ENCODE results near the gene IGFBP3. TPM values are rescaled to one million over a fixed set of nuclear protein-coding genes. Genes with fewer than 3 reads are reported as not detected.

Gene IGFBP3
- total and polyA plus RNA-seq, 2 experiments from 2014 or later = 11.2 to 11.3 TPM

DNA sequence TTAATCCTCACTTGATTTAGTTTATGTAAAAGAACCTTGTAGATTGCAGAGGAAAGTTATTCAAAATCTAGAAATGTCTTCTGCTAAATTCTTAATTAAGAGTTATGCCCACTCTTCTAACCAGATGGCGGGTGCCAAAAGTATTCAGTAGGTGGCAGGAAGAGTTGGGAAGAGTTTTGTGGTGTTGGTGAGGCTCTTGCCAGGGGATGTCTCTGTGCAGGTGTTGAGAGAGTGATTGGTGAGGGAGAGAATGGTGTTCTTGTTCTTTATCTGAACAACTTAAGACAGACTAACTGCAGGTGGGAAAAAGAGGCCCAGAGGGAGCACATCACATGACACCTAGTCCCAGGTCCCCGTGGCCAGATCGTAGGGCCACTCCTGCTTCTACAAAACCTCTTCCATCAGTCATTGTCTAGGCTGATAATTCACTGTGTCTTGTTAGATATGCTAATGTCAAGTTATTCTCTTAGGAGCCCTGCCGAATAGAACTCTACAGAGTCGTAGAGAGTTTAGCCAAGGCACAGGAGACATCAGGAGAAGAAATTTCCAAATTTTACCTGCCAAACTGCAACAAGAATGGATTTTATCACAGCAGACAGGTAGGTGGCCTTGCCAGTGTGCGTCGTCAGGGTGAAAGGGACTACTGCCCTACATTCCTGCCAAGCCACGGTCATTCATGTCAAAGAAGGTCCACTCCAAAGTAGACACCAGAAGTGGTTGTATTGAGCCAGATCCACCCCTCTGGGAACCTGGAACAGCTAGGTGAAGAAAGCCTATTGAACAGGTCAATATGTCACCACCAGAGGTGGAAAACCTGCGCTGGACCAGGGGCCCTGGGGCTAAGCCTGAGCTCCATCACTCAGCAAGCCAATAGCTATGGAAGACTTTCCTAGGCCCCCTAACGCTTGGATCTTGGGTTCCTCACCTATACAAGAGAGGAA lies 29.3 kb downstream of the IGFBP3 start:
- no peak for DNase-seq (ENCODE audit: low spot score)
- Histone ChIP-seq H3K9me2 (ENCODE audit: insufficient read depth) (0 out of 2 replicates have a peak, but pooled peaks cover 3% of the 10 kb centered on the region), H3K36me3 (ENCODE audit: insufficient read depth) (no peaks in the 10 kb centered on the region), H3K4me2 (no peak overlapping the region), H3K27ac (ENCODE audit: low read depth) (no peak overlapping the region), H3F3A (replicated peaks; ENCODE audit: low read depth) (no peaks in the 10 kb centered on the region), H3K27me3 (ENCODE audit: insufficient read depth) (peaks cover 42% of the 10 kb centered on the region), H2AFZ (no peak overlapping the region), H3K4me3 (no peak overlapping the region), H3K4me1 (ENCODE audit: insufficient read depth) (peaks cover 17% of the 10 kb centered on the region), H4K20me1 (replicated peaks; ENCODE audit: insufficient read depth) (no peaks in the 10 kb centered on the region; the same call in 1 of the 2 replicates), H3K79me2 (replicated peaks; ENCODE audit: insufficient read depth) (no peaks in the 10 kb centered on the region)
- Mint-ChIP-seq H3K27me3 (ENCODE audit: insufficient read depth, low read depth, poor library complexity) (peaks cover 36% of the 10 kb centered on the region), H3K4me3 (no peak overlapping the region), H3K4me1 (peaks cover 16% of the 10 kb centered on the region), H3K36me3 (ENCODE audit: low read depth) (no peaks in the 10 kb centered on the region), H3K27ac (no peak overlapping the region), H3K9me3 (no peaks in the 10 kb centered on the region; the same call in 2 of the 3 replicates)
- no peak for ATAC-seq
- TF ChIP-seq ZNF114 (CRISPR knock-in tag; IDR thresholded peaks at IDR 0.05) = no peak
- TF ChIP-seq, protein P1, sequence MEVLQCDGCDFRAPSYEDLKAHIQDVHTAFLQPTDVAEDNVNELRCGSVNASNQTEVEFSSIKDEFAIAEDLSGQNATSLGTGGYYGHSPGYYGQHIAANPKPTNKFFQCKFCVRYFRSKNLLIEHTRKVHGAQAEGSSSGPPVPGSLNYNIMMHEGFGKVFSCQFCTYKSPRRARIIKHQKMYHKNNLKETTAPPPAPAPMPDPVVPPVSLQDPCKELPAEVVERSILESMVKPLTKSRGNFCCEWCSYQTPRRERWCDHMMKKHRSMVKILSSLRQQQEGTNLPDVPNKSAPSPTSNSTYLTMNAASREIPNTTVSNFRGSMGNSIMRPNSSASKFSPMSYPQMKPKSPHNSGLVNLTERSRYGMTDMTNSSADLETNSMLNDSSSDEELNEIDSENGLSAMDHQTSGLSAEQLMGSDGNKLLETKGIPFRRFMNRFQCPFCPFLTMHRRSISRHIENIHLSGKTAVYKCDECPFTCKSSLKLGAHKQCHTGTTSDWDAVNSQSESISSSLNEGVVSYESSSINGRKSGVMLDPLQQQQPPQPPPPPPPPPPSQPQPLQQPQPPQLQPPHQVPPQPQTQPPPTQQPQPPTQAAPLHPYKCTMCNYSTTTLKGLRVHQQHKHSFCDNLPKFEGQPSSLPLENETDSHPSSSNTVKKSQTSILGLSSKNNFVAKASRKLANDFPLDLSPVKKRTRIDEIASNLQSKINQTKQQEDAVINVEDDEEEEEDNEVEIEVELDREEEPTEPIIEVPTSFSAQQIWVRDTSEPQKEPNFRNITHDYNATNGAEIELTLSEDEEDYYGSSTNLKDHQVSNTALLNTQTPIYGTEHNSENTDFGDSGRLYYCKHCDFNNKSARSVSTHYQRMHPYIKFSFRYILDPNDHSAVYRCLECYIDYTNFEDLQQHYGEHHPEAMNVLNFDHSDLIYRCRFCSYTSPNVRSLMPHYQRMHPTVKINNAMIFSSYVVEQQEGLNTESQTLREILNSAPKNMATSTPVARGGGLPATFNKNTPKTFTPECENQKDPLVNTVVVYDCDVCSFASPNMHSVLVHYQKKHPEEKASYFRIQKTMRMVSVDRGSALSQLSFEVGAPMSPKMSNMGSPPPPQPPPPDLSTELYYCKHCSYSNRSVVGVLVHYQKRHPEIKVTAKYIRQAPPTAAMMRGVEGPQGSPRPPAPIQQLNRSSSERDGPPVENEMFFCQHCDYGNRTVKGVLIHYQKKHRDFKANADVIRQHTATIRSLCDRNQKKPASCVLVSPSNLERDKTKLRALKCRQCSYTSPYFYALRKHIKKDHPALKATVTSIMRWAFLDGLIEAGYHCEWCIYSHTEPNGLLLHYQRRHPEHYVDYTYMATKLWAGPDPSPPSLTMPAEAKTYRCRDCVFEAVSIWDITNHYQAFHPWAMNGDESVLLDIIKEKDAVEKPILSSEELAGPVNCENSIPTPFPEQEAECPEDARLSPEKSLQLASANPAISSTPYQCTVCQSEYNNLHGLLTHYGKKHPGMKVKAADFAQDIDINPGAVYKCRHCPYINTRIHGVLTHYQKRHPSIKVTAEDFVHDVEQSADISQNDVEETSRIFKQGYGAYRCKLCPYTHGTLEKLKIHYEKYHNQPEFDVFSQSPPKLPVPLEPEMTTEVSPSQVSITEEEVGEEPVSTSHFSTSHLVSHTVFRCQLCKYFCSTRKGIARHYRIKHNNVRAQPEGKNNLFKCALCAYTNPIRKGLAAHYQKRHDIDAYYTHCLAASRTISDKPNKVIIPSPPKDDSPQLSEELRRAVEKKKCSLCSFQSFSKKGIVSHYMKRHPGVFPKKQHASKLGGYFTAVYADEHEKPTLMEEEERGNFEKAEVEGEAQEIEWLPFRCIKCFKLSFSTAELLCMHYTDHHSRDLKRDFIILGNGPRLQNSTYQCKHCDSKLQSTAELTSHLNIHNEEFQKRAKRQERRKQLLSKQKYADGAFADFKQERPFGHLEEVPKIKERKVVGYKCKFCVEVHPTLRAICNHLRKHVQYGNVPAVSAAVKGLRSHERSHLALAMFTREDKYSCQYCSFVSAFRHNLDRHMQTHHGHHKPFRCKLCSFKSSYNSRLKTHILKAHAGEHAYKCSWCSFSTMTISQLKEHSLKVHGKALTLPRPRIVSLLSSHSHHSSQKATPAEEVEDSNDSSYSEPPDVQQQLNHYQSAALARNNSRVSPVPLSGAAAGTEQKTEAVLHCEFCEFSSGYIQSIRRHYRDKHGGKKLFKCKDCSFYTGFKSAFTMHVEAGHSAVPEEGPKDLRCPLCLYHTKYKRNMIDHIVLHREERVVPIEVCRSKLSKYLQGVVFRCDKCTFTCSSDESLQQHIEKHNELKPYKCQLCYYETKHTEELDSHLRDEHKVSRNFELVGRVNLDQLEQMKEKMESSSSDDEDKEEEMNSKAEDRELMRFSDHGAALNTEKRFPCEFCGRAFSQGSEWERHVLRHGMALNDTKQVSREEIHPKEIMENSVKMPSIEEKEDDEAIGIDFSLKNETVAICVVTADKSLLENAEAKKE (CRISPR knock-in tag; IDR thresholded peaks at IDR 0.05) = no peak
- TF ChIP-seq EZH2phosphoT487 (IDR thresholded peaks at IDR 0.05; ENCODE audit: unreplicated experiment) = no peak
- TF ChIP-seq EZH2 (IDR thresholded peaks at IDR 0.05; ENCODE audit: low read depth, unreplicated experiment) = no peak
- no peak for TF ChIP-seq NANOG (IDR thresholded peaks at IDR 0.05; ENCODE audit: borderline replicate concordance)
- no peak for TF ChIP-seq POLR2AphosphoS5 (IDR thresholded peaks at IDR 0.05; ENCODE audit: low read depth)
- no peak for TF ChIP-seq JUNB (IDR thresholded peaks at IDR 0.05; ENCODE audit: unreplicated experiment)
- TF ChIP-seq ZNF331 (CRISPR knock-in tag; IDR thresholded peaks at IDR 0.05; ENCODE audit: low read depth) = no peak
- no peak for TF ChIP-seq STAT1 (IDR thresholded peaks at IDR 0.05; ENCODE audit: unreplicated experiment)
- TF ChIP-seq, protein P2, sequence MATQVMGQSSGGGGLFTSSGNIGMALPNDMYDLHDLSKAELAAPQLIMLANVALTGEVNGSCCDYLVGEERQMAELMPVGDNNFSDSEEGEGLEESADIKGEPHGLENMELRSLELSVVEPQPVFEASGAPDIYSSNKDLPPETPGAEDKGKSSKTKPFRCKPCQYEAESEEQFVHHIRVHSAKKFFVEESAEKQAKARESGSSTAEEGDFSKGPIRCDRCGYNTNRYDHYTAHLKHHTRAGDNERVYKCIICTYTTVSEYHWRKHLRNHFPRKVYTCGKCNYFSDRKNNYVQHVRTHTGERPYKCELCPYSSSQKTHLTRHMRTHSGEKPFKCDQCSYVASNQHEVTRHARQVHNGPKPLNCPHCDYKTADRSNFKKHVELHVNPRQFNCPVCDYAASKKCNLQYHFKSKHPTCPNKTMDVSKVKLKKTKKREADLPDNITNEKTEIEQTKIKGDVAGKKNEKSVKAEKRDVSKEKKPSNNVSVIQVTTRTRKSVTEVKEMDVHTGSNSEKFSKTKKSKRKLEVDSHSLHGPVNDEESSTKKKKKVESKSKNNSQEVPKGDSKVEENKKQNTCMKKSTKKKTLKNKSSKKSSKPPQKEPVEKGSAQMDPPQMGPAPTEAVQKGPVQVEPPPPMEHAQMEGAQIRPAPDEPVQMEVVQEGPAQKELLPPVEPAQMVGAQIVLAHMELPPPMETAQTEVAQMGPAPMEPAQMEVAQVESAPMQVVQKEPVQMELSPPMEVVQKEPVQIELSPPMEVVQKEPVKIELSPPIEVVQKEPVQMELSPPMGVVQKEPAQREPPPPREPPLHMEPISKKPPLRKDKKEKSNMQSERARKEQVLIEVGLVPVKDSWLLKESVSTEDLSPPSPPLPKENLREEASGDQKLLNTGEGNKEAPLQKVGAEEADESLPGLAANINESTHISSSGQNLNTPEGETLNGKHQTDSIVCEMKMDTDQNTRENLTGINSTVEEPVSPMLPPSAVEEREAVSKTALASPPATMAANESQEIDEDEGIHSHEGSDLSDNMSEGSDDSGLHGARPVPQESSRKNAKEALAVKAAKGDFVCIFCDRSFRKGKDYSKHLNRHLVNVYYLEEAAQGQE (IDR thresholded peaks at IDR 0.05; ENCODE audit: unreplicated experiment) = no peak
- TF ChIP-seq CREB1 (CRISPR knock-in tag; IDR thresholded peaks at IDR 0.05; ENCODE audit: low read depth) = no peak
- TF ChIP-seq, protein P3, sequence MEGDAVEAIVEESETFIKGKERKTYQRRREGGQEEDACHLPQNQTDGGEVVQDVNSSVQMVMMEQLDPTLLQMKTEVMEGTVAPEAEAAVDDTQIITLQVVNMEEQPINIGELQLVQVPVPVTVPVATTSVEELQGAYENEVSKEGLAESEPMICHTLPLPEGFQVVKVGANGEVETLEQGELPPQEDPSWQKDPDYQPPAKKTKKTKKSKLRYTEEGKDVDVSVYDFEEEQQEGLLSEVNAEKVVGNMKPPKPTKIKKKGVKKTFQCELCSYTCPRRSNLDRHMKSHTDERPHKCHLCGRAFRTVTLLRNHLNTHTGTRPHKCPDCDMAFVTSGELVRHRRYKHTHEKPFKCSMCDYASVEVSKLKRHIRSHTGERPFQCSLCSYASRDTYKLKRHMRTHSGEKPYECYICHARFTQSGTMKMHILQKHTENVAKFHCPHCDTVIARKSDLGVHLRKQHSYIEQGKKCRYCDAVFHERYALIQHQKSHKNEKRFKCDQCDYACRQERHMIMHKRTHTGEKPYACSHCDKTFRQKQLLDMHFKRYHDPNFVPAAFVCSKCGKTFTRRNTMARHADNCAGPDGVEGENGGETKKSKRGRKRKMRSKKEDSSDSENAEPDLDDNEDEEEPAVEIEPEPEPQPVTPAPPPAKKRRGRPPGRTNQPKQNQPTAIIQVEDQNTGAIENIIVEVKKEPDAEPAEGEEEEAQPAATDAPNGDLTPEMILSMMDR (conservative IDR thresholded peaks at IDR 0.05; ENCODE audit: low read depth in 2 of 2) = no peak
- TF ChIP-seq, protein P4, sequence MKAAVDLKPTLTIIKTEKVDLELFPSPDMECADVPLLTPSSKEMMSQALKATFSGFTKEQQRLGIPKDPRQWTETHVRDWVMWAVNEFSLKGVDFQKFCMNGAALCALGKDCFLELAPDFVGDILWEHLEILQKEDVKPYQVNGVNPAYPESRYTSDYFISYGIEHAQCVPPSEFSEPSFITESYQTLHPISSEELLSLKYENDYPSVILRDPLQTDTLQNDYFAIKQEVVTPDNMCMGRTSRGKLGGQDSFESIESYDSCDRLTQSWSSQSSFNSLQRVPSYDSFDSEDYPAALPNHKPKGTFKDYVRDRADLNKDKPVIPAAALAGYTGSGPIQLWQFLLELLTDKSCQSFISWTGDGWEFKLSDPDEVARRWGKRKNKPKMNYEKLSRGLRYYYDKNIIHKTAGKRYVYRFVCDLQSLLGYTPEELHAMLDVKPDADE (IDR thresholded peaks at IDR 0.05) = no peak

Data from GM23338 (cell line).